SIG-M5 treated with dmso at 0.1 percent for 504 hours (cell line): ENCODE results near the gene CAMK2A.

Source experiments
- DNase-seq: peaks from one replicate; lab custom pipeline; 2025; ENCODE audit not compliant: unreplicated experiment; lab: John Stamatoyannopoulos, UW

Gene CAMK2A

DNA sequence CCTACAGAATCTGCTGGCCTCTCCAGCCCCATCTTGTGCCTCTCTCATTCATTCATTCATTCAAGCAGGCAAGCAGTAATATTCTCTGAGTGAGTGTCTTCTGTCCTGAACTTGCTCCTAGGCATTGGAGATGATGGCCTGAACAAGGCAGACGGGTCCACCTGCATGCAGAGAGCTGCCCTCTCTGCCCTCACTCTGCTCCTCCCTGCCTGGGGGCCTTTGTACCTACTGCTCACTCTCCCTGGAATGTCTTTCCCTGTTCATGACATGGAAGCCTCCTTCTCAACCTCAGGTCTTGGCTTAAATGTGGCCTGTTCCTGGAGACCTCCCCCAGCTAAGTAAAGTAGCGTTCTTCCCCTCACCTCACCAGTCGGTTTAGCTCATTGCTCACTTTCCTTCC is 116.4 kb downstream of the CAMK2A start:
- DNase-seq: no peak

GRCh38 chr5:150172556-150172955 is 117.0 kb downstream of the CAMK2A start:
- DNase-seq: no peak

GRCh38 chr5:150172145-150172544 is 117.4 kb downstream of the CAMK2A start:
- no peak for DNase-seq
